K562 (cell line): Measurements from ENCODE around the gene SPIRE1. TPM values are rescaled to one million over a fixed set of nuclear protein-coding genes. Genes with fewer than 3 reads are reported as not detected.
"Not testable (repeated sequence)": the region's sequence is repeated elsewhere in the genome, so short reads cannot be mapped to it uniquely, and the experiment has no call there.

Experiments used
- ATAC-seq: fragments of 200-7000 bp; cut with Tn5 transposase; 3 replicates; pipeline ENCODE4 v1.9.1; 2020; ENCODE audit warnings: moderate library complexity
- BruUV-seq: library from RNA; stranded (reverse); fragments of 400-500 nt; replicated peaks from 2 replicates; lab custom pipeline; 2021; lab: Mats Ljungman, UMichigan
- CTCF ChIA-PET: fragments of 300-600 bp; formaldehyde crosslinking; extraction: SDS; loops from one replicate; lab custom pipeline; 2021; ENCODE audit warnings: low intra/inter-chr PET ratio; lab: Yijun Ruan, JAX
- POLR2A ChIA-PET: fragments of 300-600, 350-650 bp; sonication (Branson Sonifier 250); formaldehyde crosslinking; extraction: SDS; loops from one replicate; lab custom pipeline; 2021; ENCODE audit warnings: antibody characterized with exemption, inconsistent platforms; lab: Yijun Ruan, JAX
- DNase-seq, 4 experiments: peaks; one replicate each; pipeline versions ENCODE4 v3.0.0 to v3.0.0-alpha.2; 2011 to 2018; ENCODE audit warnings: low spot score in 3 of 4, mixed read lengths in 3 of 4; ENCODE audit errors: extremely low read depth in 1 of 4
- FAIRE-seq: peaks from 2 replicates; lab custom pipeline; 2011; peaks lifted over from hg19 to GRCh38; lab: Jason Lieb, UNC
- H2AFZ ChIP-seq: 2 replicates; pipeline ENCODE4 v1.6.0; 2011; ENCODE audit warnings: low read depth, low read length, control low read depth, inconsistent platforms
- H3K27ac ChIP-seq: fragments of 200-600 bp; 3 replicates; pipeline ENCODE4 v1.8.0; 2011; ENCODE audit warnings: low read depth, mild to moderate bottlenecking, control low read depth, inconsistent platforms, low read length, moderate library complexity, mixed read lengths; ENCODE audit errors: extremely low read depth
- H3K27me3 ChIP-seq, 2 experiments: fragments of 300-600 bp in 1 of 2; 2 replicates in 1 of 2; 3 replicates in 1 of 2; pipeline versions ENCODE4 v1.6.0 to v1.8.0; 2011; ENCODE audit warnings: inconsistent platforms in 2 of 2, low read length in 2 of 2, mild to moderate bottlenecking in 1 of 2, mixed read lengths in 1 of 2, moderate library complexity in 1 of 2; ENCODE audit not compliant: control insufficient read depth in 2 of 2, insufficient read depth in 2 of 2
- H3K36me3 ChIP-seq: fragments of 300-600 bp; 3 replicates; pipeline ENCODE4 v1.8.0; 2011; ENCODE audit warnings: mild to moderate bottlenecking, low read length, inconsistent platforms; ENCODE audit not compliant: control insufficient read depth, insufficient read depth
- H3K4me1 ChIP-seq, 2 experiments: fragments of 200-600 bp in 1 of 2; replicated peaks in 1 of 2; 2 replicates in 1 of 2; 3 replicates in 1 of 2; pipeline versions ENCODE4 v1.5.1 to v1.8.0; 2011; ENCODE audit warnings: inconsistent platforms in 2 of 2, low read length in 2 of 2, mild to moderate bottlenecking in 1 of 2, mixed read lengths in 1 of 2, moderate library complexity in 1 of 2; ENCODE audit not compliant: control insufficient read depth in 2 of 2, insufficient read depth in 2 of 2
- H3K4me2 ChIP-seq: 2 replicates; pipeline ENCODE4 v1.6.1; 2011; ENCODE audit warnings: low read length, control low read depth, inconsistent platforms, mixed read lengths; ENCODE audit not compliant: insufficient read depth
- H3K4me3 ChIP-seq: fragments of 200-600 bp; sonication (generic), shearing (Covaris generic); 2 replicates; pipeline ENCODE4 v1.5.1; 2016; ENCODE audit warnings: control low read depth, inconsistent platforms
- H3K79me2 ChIP-seq: fragments of 200-600 bp; 3 replicates; pipeline ENCODE4 v1.8.0; 2011; ENCODE audit warnings: low read length, inconsistent platforms; ENCODE audit not compliant: control insufficient read depth, insufficient read depth
- H3K9ac ChIP-seq, 2 experiments: 2 replicates each; pipeline versions ENCODE4 v1.6.0 to v1.6.1; 2011; ENCODE audit warnings: low read depth in 2 of 2, low read length in 2 of 2, control low read depth in 1 of 2, inconsistent platforms in 1 of 2, mild to moderate bottlenecking in 1 of 2, mixed read lengths in 1 of 2; ENCODE audit not compliant: insufficient read depth in 1 of 2
- H3K9me1 ChIP-seq: one replicate; pipeline ENCODE4 v1.6.0; 2011; ENCODE audit warnings: inconsistent platforms, mild to moderate bottlenecking, low read length, moderate library complexity; ENCODE audit not compliant: control insufficient read depth, insufficient read depth
- H3K9me3 ChIP-seq: replicated peaks from 2 replicates; pipeline ENCODE4 v1.5.1; 2011; ENCODE audit warnings: low read depth, low read length, inconsistent platforms; ENCODE audit not compliant: control insufficient read depth, insufficient read depth
- H4K20me1 ChIP-seq: replicated peaks from 2 replicates; pipeline ENCODE4 v1.6.1; 2011; ENCODE audit warnings: low read length, inconsistent platforms, mixed read lengths; ENCODE audit not compliant: control insufficient read depth, insufficient read depth
- ARID1B ChIP-seq: fragments of 450-650 bp; IDR thresholded peaks from 2 replicates; pipeline ENCODE4 v1.6.1; 2016; ENCODE audit warnings: antibody characterized with exemption, mild to moderate bottlenecking, inconsistent platforms
- BCOR ChIP-seq: fragments of 450-650 bp; IDR thresholded peaks from 2 replicates; pipeline ENCODE4 v1.6.1; 2016
- RBM25 ChIP-seq: fragments of 200-400 bp; formaldehyde crosslinking; IDR thresholded peaks from 2 replicates; pipeline ENCODE4 v1.6.1; 2018; ENCODE audit warnings: low read length, low read depth, moderate library complexity; ENCODE audit not compliant: severe bottlenecking
- ZBED1 ChIP-seq: IDR thresholded peaks from 2 replicates; pipeline ENCODE4 v1.6.1; 2014
- ZNF146 ChIP-seq: IDR thresholded peaks from one replicate; pipeline ENCODE4 v1.6.1; 2018; ENCODE audit warnings: missing compliant biosample characterization; ENCODE audit not compliant: unreplicated experiment
- WGBS: fragments of 100-300 bp; shearing (Covaris generic); methylation state at CpG from one replicate; pipeline ENCODE4 v1.1.6; 2016; ENCODE audit warnings: low coverage, mixed read lengths; ENCODE audit not compliant: insufficient coverage; ENCODE audit errors: missing lambda C conversion rate; 5-methylcytosine and 5-hydroxymethylcytosine counted together
- in situ Hi-C: fragments of 300-500 bp; cut with MboI; formaldehyde crosslinking; loops from 4 replicates; pipeline ENCODE4 v1.15.0; 2018; ENCODE audit warnings: inconsistent platforms, mixed read lengths
- intact Hi-C: fragments of 100-400 bp; cut with micrococcal nuclease; formaldehyde crosslinking; loops from 2 replicates; pipeline ENCODE4 v1.14.2; 2022
- polyA plus RNA-seq, 8 experiments: library from polyadenylated mRNA; depleted of rRNA in 4 of 8; stranded (reverse) in 5 of 8; unstranded in 3 of 8; fragments of >200 nt; fragmentation: Nextera tagmentation in 2 of 8; fragmentation: Illumina TruSeq in 1 of 8; extraction: Ambion mirVana in 2 of 8; extraction: Trizol in 1 of 8; gene quantifications; 2 replicates each; pipeline versions ENCODE4 v1.2.1 to v1.2.3, GENCODE V29; 2011 to 2014; ENCODE audit warnings: inconsistent platforms in 1 of 8, missing spikeins in 1 of 8
- total RNA-seq, 7 experiments: library from RNA; depleted of rRNA in 6 of 7; stranded (reverse); fragments of >200 nt in 6 of 7; fragmentation: Illumina TruSeq in 2 of 7; extraction: Trizol in 2 of 7; gene quantifications; 2 replicates each; pipeline versions ENCODE4 v1.2.1 to v1.2.3, GENCODE V29; 2011 to 2021; ENCODE audit warnings: low replicate concordance in 1 of 7
- TF ChIP-seq, protein P1 (sequence below): fragments of 450-650 bp; IDR thresholded peaks from 2 replicates; pipeline ENCODE4 v1.6.1; 2016; ENCODE audit warnings: low read depth
- TF ChIP-seq, protein P2 (sequence below): fragments of 250-450 bp; sonication (Bioruptor Pico); IDR thresholded peaks from 2 replicates; pipeline ENCODE4 v1.5.1; 2021; ENCODE audit warnings: mild to moderate bottlenecking

Gene SPIRE1
- total and polyA plus RNA-seq, 9 of the 15 experiments (the other 6 are each of a cell fraction or from before 2014, with no cell fraction given): 2.9 to 14.0 (median 10.2) TPM

DNA sequence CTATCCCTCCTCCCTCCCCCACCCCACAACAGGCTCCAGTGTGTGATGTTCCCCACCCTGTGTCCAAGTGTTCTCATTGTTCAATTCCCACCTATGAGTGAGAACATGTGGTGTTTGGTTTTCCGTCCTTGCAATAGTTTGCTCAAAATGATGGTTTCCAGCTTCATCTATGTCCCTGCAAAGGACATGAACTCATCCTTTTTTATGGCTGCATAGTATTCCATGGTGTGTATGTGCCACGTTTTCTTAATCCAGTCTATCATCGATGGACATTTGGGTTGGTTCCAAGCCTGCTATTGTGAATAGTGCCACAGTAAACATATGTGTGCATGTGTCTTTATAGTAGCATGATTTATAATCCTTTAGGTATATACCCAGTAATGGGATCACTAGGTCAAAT is 30.7 kb downstream of the SPIRE1 start:
- H4K20me1 ChIP-seq, H3K4me2 ChIP-seq, H3K79me2 ChIP-seq, ATAC-seq, H3K9me1 ChIP-seq, H3K27me3 ChIP-seq, H3K9ac ChIP-seq, H2AFZ ChIP-seq, in situ Hi-C loops, H3K36me3 ChIP-seq, H3K4me3 ChIP-seq, H3K27ac ChIP-seq, FAIRE-seq, H3K9me3 ChIP-seq, H3K4me1 ChIP-seq, BruUV-seq, CTCF ChIA-PET, DNase-seq, intact Hi-C loops: not testable (repeated sequence)
- TF ChIP-seq RBM25 (peak; percentile 26), ZNF146 (peak; percentile 85), BCOR (peak; percentile 36; the same call in 1 of the 2 replicates)
- WGBS: 93% methylated on average over 2 of the region's 3 CpGs
- POLR2A ChIA-PET: interaction anchor here (1.2 kb wide), 1 partner anchor 13 kb away, joined by 3 read pairs; no protein-coding TSS in a partner anchor

DNA sequence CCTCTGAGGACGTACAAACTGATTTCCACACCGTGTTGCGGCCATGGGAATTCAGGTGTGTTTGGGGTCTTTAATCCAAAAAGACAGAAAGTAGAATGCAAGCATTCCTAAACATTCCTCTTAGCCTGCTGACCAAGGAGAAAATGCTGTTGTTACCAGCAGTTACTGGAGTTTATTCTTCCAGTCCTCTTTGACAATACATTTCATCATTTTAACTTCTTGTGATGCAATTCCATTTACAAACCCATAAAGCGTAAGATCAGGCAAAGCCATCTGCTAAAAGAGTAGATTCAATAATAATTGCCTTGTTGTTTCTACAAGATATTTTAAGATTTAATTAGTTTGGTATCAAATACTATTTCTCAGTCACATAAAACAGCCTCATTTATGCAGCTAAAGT is 32.7 kb downstream of the SPIRE1 start:
- ChIA-PET POLR2A (no interaction called here), CTCF (no interaction called here)
- Histone ChIP-seq H3K79me2 (no peaks in the 10 kb centered on the region), H3K36me3 (no peaks in the 10 kb centered on the region), H3K4me1 (peaks cover 0 to 4% of the 10 kb centered on the region in 2 experiments; a peak in 3 of 5 replicates), H3K9me3 (no peaks in the 10 kb centered on the region), H3K4me3 (no peak overlapping the region), H2AFZ (no peak overlapping the region), H3K27me3 (no peaks in the 10 kb centered on the region), H3K9ac (no peak overlapping the region), H3K4me2 (no peak overlapping the region), H3K9me1 (no peaks in the 10 kb centered on the region), H3K27ac (no peak overlapping the region), H4K20me1 (no peaks in the 10 kb centered on the region)
- BruUV-seq: no TSS peak
- no peak for FAIRE-seq
- intact Hi-C loops (no loop called here), in situ Hi-C loops (no loop called here)
- WGBS: 94% methylated on average over 4 of the region's 4 CpGs
- ATAC-seq: no peak
- no peak for DNase-seq
- TF ChIP-seq ARID1B (no peak), ZBED1 (no peak)
- TF ChIP-seq, protein P1, sequence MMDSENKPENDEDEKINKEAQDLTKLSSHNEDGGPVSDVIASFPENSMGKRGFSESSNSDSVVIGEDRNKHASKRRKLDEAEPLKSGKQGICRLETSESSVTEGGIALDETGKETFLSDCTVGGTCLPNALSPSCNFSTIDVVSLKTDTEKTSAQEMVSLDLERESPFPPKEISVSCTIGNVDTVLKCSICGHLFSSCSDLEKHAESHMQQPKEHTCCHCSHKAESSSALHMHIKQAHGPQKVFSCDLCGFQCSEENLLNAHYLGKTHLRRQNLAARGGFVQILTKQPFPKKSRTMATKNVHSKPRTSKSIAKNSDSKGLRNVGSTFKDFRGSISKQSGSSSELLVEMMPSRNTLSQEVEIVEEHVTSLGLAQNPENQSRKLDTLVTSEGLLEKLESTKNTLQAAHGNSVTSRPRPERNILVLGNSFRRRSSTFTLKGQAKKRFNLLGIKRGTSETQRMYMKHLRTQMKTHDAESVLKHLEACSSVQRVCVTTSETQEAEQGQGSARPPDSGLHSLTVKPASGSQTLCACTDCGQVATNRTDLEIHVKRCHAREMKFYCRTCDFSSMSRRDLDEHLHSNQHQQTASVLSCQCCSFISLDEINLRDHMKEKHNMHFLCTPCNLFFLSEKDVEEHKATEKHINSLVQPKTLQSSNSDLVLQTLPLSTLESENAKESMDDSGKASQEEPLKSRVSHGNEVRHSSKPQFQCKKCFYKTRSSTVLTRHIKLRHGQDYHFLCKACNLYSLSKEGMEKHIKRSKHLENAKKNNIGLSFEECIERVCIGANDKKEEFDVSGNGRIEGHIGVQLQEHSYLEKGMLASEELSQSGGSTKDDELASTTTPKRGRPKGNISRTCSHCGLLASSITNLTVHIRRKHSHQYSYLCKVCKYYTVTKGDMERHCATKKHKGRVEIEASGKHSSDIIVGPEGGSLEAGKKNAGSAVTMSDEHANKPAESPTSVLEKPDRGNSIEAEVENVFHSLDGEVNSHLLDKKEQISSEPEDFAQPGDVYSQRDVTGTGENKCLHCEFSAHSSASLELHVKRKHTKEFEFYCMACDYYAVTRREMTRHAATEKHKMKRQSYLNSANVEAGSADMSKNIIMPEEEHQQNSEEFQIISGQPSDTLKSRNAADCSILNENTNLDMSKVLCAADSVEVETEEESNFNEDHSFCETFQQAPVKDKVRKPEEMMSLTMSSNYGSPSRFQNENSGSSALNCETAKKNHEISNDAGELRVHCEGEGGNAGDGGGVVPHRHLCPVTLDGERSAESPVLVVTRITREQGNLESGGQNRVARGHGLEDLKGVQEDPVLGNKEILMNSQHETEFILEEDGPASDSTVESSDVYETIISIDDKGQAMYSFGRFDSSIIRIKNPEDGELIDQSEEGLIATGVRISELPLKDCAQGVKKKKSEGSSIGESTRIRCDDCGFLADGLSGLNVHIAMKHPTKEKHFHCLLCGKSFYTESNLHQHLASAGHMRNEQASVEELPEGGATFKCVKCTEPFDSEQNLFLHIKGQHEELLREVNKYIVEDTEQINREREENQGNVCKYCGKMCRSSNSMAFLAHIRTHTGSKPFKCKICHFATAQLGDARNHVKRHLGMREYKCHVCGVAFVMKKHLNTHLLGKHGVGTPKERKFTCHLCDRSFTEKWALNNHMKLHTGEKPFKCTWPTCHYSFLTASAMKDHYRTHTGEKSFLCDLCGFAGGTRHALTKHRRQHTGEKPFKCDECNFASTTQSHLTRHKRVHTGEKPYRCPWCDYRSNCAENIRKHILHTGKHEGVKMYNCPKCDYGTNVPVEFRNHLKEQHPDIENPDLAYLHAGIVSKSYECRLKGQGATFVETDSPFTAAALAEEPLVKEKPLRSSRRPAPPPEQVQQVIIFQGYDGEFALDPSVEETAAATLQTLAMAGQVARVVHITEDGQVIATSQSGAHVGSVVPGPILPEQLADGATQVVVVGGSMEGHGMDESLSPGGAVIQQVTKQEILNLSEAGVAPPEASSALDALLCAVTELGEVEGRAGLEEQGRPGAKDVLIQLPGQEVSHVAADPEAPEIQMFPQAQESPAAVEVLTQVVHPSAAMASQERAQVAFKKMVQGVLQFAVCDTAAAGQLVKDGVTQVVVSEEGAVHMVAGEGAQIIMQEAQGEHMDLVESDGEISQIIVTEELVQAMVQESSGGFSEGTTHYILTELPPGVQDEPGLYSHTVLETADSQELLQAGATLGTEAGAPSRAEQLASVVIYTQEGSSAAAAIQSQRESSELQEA: no peak
- TF ChIP-seq, protein P2, sequence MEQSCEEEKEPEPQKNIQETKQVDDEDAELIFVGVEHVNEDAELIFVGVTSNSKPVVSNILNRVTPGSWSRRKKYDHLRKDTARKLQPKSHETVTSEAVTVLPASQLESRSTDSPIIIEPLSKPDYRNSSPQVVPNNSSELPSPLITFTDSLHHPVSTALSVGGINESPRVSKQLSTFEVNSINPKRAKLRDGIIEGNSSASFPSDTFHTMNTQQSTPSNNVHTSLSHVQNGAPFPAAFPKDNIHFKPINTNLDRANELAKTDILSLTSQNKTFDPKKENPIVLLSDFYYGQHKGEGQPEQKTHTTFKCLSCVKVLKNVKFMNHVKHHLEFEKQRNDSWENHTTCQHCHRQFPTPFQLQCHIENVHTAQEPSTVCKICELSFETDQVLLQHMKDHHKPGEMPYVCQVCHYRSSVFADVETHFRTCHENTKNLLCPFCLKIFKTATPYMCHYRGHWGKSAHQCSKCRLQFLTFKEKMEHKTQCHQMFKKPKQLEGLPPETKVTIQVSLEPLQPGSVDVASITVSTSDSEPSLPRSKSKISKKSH (CRISPR knock-in tag): no peak
